GF-D8 (cell line): ENCODE results near the gene SMC1A.
"Not testable (repeated sequence)": the region's sequence is repeated elsewhere in the genome, so short reads cannot be mapped to it uniquely, and the experiment has no call there.

ENCODE experiments used
- DNase-seq: peaks from one replicate; lab custom pipeline; 2025; lab: John Stamatoyannopoulos, UW

Gene SMC1A

GRCh38 chrX:53421772-53422085 lies 725 bp downstream of the SMC1A start:
- no peak for DNase-seq

DNA sequence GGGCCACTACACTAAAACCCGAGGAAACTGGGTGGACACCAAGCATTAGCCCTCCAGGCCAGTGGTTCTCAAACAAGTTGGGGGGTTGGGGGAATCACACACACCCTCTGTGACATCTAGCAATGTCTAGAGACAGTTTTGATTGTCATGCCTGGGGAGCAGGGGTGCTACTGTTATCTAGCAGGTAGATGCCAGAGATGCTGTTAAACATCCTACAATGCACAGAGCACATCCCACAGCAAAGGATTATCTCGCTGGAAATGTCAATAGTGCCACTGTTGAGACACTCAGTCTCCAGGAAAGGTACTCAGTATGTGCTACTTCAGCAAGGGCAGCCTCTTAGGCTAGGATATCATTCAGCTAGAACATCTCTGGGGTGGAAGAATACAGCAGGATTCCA lies 1.3 kb downstream of the SMC1A start:
- DNase-seq: no peak

DNA sequence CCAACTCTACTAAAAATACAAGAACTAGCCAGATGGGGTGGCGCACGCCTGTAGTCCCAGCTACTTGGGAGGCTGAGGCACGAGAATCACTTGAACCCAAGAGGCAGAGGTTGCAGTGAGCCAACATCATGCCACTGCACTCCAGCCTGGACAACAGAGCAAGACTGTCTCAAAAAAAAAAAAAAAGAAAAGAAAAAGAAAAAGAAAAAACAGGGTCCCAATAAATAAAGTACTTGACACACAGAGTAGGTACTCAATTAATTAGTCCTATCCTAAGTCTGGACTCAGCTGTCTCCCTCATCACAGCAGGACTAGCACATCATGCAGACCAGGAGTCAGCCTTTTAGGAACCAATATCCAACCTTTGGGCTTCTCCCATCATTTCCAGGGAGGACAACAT lies 2.1 kb downstream of the SMC1A start:
- not testable (repeated sequence) for DNase-seq

GRCh38 chrX:53412446-53412845 lies 10.0 kb downstream of the SMC1A start:
- no peak for DNase-seq

GRCh38 chrX:53403535-53403934 lies 18.9 kb downstream of the SMC1A start:
- no peak for DNase-seq

DNA sequence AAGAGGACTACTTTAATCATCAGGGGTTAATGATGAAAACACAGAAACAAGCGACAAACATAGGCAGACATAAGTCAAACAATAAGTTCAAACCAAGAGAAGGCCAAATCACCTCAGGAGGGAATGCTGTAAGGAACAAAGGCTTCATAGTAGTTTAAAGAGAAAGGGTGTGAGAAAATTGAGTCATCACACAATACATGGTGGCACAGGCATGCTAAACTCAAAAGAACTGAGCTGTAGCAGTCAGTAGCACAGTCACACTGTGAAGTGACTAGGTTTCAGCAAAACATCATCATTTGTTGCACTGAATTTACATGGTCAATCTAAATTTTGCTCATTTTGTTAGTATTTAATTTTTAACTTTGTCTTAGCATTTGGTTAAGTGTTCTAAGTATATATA lies 24.2 kb downstream of the SMC1A start:
- no peak for DNase-seq

- no peak for DNase-seq
Measured at GRCh38 chrX:53395605-53396298, 26.7 kb downstream of the SMC1A start.

- no peak for DNase-seq
Measured at GRCh38 chrX:53383376-53384076, 38.9 kb downstream of the SMC1A start.

DNA sequence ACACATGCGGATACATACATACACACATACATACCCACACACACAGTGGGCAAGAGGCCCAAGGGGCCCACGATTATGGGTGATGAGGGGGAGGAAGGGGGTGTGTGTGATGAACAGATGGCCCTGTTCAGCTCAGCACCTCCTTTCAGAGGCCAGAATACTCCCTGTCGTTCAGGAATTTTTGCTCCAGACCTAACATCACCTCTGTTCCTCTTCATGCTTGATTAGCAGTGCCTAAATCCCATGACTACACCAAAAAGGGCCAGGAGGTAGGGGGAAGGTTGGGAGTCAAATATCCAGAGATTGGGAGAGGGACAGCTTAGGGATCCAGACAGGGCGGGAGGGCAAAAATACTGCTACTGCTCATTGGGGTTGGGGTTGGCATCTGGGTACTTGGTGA lies 42.7 kb downstream of the SMC1A start:
- no peak for DNase-seq

- DNase-seq: no peak
Measured at GRCh38 chrX:53379008-53379710, 43.3 kb downstream of the SMC1A start.

- no peak for DNase-seq
Measured at GRCh38 chrX:53377464-53377863, 45.0 kb downstream of the SMC1A start.

- no peak for DNase-seq
Measured at GRCh38 chrX:53376888-53377287, 45.6 kb downstream of the SMC1A start.

- no peak for DNase-seq
Measured at GRCh38 chrX:53374923-53375322, 47.5 kb downstream of the SMC1A start.

DNA sequence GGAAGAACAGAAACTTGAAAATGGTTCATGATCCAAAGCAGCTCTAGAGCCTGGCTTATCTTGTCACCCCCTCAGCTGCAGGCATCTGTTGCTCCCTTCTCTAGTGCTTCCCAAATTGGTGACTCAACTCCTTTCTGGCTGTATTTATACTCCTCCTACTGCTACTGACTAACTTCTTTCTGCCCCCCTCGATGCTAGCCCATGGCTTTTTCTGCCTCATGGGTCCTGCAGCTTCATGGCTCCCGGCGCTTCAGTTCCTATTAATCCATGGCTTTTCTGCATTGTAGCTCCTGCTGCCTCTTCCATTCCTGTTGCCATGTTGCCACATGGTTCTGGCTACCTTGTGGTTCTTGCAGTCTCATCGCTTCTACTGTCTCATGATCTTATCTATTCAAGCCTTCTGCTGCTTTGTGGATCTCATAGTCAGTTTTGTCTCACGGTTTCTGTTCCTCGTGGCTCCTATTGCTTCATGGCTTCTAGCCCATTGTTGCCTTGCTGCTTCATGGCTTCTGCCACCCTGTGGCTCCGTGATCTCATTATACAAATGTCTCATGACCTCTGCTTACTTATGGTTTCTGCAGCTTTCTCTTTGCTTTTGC lies 48.1 kb downstream of the SMC1A start:
- DNase-seq: peak; percentile 53

GRCh38 chrX:53373307-53373706 lies 49.1 kb downstream of the SMC1A start:
- no peak for DNase-seq

GRCh38 chrX:53366454-53366853 lies 56.0 kb downstream of the SMC1A start:
- not testable (repeated sequence) for DNase-seq

DNA sequence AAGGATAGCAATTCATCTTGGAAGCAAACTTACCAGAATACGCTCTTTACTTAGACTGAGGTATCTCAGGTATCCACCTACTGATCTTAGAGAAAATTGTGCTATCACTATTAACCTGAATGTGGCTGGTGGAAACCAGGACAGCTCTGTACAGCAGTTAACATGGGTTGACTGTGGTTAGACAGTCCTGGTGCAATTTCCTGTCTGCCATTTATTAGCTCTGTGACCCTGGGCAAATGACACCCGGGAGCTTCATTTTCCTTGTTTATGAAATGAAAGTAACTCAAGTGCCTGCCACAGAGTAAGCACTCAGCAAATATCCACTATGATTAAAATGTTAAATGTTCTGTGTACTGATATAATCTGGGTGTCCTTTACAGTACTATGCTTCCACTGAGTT lies 60.0 kb downstream of the SMC1A start:
- peak; percentile 55 for DNase-seq

DNA sequence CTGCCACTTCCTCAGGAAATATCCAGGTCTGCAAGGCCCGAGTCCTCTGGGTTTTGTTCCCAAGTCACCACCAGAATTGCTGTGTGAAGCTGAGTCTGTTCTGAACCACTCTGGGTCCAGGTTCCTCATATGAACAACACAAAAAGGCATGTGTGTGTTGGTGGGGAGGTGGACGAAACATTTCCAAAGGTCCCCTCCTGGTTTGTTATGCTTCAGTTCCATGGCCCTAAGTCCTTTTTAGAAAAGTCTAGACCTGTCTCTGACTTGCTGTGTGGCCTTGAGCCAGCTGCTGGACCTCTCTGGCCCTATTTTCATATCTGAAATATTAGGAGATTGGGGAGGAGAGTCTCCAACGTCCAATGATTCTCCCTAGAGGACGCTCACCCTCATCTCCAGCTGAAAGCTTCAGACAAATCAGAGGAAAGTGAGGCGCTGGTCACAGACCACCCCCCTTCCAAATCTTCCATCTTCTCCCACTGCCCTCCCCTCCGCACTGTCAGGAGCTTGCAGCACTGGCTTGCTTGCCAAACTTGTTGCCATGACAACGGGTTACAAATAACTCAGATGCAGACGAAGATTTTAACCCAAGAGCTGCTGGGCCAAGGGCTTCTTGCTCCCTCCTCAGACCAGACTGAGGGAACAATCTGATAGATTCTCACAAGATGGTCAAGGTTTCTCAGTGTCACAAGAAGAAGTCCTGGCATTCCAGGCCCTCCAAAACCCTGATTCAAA lies 64.5 kb downstream of the SMC1A start:
- no peak for DNase-seq

GRCh38 chrX:53356186-53356585 lies 66.3 kb downstream of the SMC1A start:
- no peak for DNase-seq

DNA sequence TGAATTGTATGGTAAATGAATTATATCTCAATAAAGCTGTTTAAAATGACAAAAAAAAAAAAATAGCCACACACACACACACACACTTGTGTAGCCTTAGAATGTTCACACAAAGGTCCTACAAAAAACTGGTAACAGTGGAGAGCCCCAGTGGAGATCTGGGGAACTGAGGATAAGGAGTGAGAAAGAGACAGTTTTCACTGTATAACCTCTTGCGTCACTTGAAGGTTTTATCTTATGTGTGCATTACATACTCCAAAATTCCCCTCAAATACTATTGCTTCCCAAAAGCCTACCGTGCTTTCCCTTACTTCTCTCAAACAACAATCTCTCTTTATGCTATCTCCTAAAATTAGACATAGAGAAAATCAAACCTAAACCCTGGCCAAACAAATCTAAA lies 67.8 kb downstream of the SMC1A start:
- DNase-seq: no peak

- DNase-seq: no peak
Measured at GRCh38 chrX:53347948-53348347, 74.5 kb downstream of the SMC1A start.
